ENCODE data around the gene AGR2. TPM values are rescaled to one million over a fixed set of nuclear protein-coding genes. Genes with fewer than 3 reads are reported as not detected.

Gene AGR2
- total and polyA plus RNA-seq, 10 of the 15 experiments (the other 5 are each of a cell fraction or from before 2014, with no cell fraction given): 0.67 TPM; not detected in 9

GRCh38 chr7:16770657-16771329 is 34.0 kb downstream of the AGR2 start:
- Histone ChIP-seq H3K79me2 (ENCODE audit: control insufficient read depth, insufficient read depth, low read length) (no peaks in the 10 kb centered on the region), H3K27me3 (replicated peaks in 1 of 2; ENCODE audit: control insufficient read depth in 2 of 2, insufficient read depth in 2 of 2, low read length in 1 of 2) (no peaks in the 10 kb centered on the region; a peak in 1 of 4 replicates), H3K4me3 (no peak overlapping the region), H3K27ac (ENCODE audit: control insufficient read depth, insufficient read depth) (no peak overlapping the region), H3K9ac (ENCODE audit: control insufficient read depth, insufficient read depth, low read length) (no peak overlapping the region), H3K36me3 (ENCODE audit: control insufficient read depth in 2 of 2, insufficient read depth in 2 of 2, low read length in 1 of 2) (no peaks in the 10 kb centered on the region), H3K9me3 (replicated peaks; ENCODE audit: control insufficient read depth, insufficient read depth, low read length) (no peaks in the 10 kb centered on the region), H2AFZ (ENCODE audit: control insufficient read depth, low read depth, low read length) (no peak overlapping the region), H3K4me1 (ENCODE audit: control insufficient read depth, insufficient read depth, low read length) (no peaks in the 10 kb centered on the region; the same call in 1 of the 2 replicates), H4K20me1 (ENCODE audit: control insufficient read depth, insufficient read depth) (no peaks in the 10 kb centered on the region), H3K4me2 (ENCODE audit: control insufficient read depth, insufficient read depth) (no peak overlapping the region)
- ATAC-seq (no peak), DNase-seq (ENCODE audit: low read depth, low spot score) (no peak), FAIRE-seq (no peak)
- WGBS (ENCODE audit: insufficient coverage, insufficient replicate concordance, low lambda C conversion rate, missing lambda C conversion rate): 12% methylated on average over 6 of the region's 6 CpGs
- ChIA-PET RAD21 (ENCODE audit: unreplicated experiment) (no interaction called here), SMC1A (ENCODE audit: uncharacterized antibody, unreplicated experiment) (interaction anchor here (1.0 kb wide), 1 partner anchor 14 kb away, joined by 3 read pairs; no protein-coding TSS in a partner anchor), POLR2A (no interaction called here), CTCF (interaction anchor here (1.2 to 1.7 kb wide), 2 partner anchors 10 to 30 kb away, joined by 3 to 6 read pairs; no protein-coding TSS in a partner anchor)
- in situ Hi-C loops (cut with MboI) (no loop called here), intact Hi-C loops (cut with micrococcal nuclease; ENCODE audit: unreplicated experiment) (no loop called here)
- BruUV-seq (replicated peaks): no TSS peak
- no peak for TF ChIP-seq SUPT20H (IDR thresholded peaks at IDR 0.05; ENCODE audit: borderline replicate concordance, control insufficient read depth, low read depth, low read length)
- no peak for TF ChIP-seq USF2 (IDR thresholded peaks at IDR 0.05; ENCODE audit: borderline replicate concordance, low read depth, low read length)
- TF ChIP-seq CBX5 (IDR thresholded peaks at IDR 0.05; ENCODE audit: low read depth): no peak
- no peak for TF ChIP-seq ZNF592 (IDR thresholded peaks at IDR 0.05)
- no peak for TF ChIP-seq SUZ12 (IDR thresholded peaks at IDR 0.05; ENCODE audit: unreplicated experiment)
- no peak for TF ChIP-seq KAT2A (conservative IDR thresholded peaks at IDR 0.05; ENCODE audit: control insufficient read depth, low read depth, low read length)
- no peak for TF ChIP-seq FOXM1 (IDR thresholded peaks at IDR 0.05; ENCODE audit: low read depth, low read length)
- no peak for TF ChIP-seq TCF12 (IDR thresholded peaks at IDR 0.05; ENCODE audit: low read depth, low read length)
- TF ChIP-seq POLR2A (IDR thresholded peaks at IDR 0.05; ENCODE audit: low read depth, low read length): no peak
- TF ChIP-seq, protein P1, sequence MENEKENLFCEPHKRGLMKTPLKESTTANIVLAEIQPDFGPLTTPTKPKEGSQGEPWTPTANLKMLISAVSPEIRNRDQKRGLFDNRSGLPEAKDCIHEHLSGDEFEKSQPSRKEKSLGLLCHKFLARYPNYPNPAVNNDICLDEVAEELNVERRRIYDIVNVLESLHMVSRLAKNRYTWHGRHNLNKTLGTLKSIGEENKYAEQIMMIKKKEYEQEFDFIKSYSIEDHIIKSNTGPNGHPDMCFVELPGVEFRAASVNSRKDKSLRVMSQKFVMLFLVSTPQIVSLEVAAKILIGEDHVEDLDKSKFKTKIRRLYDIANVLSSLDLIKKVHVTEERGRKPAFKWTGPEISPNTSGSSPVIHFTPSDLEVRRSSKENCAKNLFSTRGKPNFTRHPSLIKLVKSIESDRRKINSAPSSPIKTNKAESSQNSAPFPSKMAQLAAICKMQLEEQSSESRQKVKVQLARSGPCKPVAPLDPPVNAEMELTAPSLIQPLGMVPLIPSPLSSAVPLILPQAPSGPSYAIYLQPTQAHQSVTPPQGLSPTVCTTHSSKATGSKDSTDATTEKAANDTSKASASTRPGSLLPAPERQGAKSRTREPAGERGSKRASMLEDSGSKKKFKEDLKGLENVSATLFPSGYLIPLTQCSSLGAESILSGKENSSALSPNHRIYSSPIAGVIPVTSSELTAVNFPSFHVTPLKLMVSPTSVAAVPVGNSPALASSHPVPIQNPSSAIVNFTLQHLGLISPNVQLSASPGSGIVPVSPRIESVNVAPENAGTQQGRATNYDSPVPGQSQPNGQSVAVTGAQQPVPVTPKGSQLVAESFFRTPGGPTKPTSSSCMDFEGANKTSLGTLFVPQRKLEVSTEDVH (IDR thresholded peaks at IDR 0.05; ENCODE audit: low read depth, partially characterized antibody): no peak
- TF ChIP-seq NRF1 (conservative IDR thresholded peaks at IDR 0.05; ENCODE audit: low read depth, low read length): no peak
- no peak for TF ChIP-seq IRF3 (IDR thresholded peaks at IDR 0.05)
- no peak for TF ChIP-seq IRF4 (IDR thresholded peaks at IDR 0.05; ENCODE audit: low read depth, low read length)

Measured in GM12878 (cell line).